K562 (cell line): ENCODE results near the gene SNX10. TPM values are rescaled to one million over a fixed set of nuclear protein-coding genes. Genes with fewer than 3 reads are reported as not detected.

Experiments
- BCL6 ChIP-seq: fragments of 250-450 bp; sonication (Bioruptor Pico); IDR thresholded peaks from 2 replicates; pipeline ENCODE4 v1.4.0; 2020
- BDP1 ChIP-seq: IDR thresholded peaks from 3 replicates; pipeline ENCODE4 v1.6.1; 2011; ENCODE audit not compliant: insufficient read length, insufficient read depth
- FOXM1 ChIP-seq, 2 experiments: fragments of 450-650 bp in 1 of 2; sonication (generic) in 1 of 2; formaldehyde crosslinking in 1 of 2; IDR thresholded peaks; 2 replicates each; pipeline versions ENCODE4 v1.6.1 to v1.9.0; 2017 to 2022; ENCODE audit warnings: low read depth in 2 of 2, mild to moderate bottlenecking in 2 of 2, missing genetic modification reagents in 1 of 2, moderate library complexity in 1 of 2
- HDAC2 ChIP-seq: fragments of 450-650 bp; IDR thresholded peaks from 2 replicates; pipeline ENCODE4 v1.6.1; 2016; ENCODE audit warnings: mild to moderate bottlenecking
- HMGN3 ChIP-seq: IDR thresholded peaks from 2 replicates; pipeline ENCODE4 v1.6.1; 2011; ENCODE audit warnings: borderline replicate concordance, low read depth, mild to moderate bottlenecking, mixed read lengths, low read length; ENCODE audit not compliant: insufficient read length; ENCODE audit errors: extremely low read depth
- MAZ ChIP-seq, 2 experiments: fragments of 450-650 bp in 1 of 2; sonication (generic) in 1 of 2; formaldehyde crosslinking; IDR thresholded peaks in 1 of 2; conservative IDR thresholded peaks in 1 of 2; 2 replicates each; pipeline versions ENCODE4 v1.4.0 to v1.5.0; 2020; ENCODE audit warnings: mild to moderate bottlenecking in 1 of 2, missing genetic modification reagents in 1 of 2
- MED1 ChIP-seq: sonication (generic); formaldehyde crosslinking; IDR thresholded peaks from 2 replicates; pipeline ENCODE4 v1.8.1; 2023; ENCODE audit warnings: missing genetic modification reagents, borderline replicate concordance
- MEF2A ChIP-seq: IDR thresholded peaks from 2 replicates; pipeline ENCODE4 v1.6.1; 2011; ENCODE audit warnings: low read depth, mild to moderate bottlenecking, low read length, moderate library complexity; ENCODE audit not compliant: control insufficient read depth
- NR2C2 ChIP-seq, 2 experiments: fragments of 200-800 bp in 1 of 2; sonication (Bioruptor generic) in 1 of 2; sonication (generic) in 1 of 2; formaldehyde crosslinking in 1 of 2; IDR thresholded peaks; 2 replicates each; pipeline versions ENCODE4 v1.6.1 to v1.8.0; 2016 to 2022; ENCODE audit warnings: mild to moderate bottlenecking in 1 of 2, missing compliant biosample characterization in 1 of 2, missing genetic modification characterization in 1 of 2, missing genetic modification reagents in 1 of 2
- NRF1 ChIP-seq, 2 experiments: fragments of 450-650 bp; IDR thresholded peaks in 1 of 2; conservative IDR thresholded peaks in 1 of 2; 2 replicates each; pipeline ENCODE4 v1.6.1; 2014; ENCODE audit warnings: mild to moderate bottlenecking in 2 of 2
- PHB2 ChIP-seq: fragments of 450-650 bp; IDR thresholded peaks from 2 replicates; pipeline ENCODE4 v1.6.1; 2017; ENCODE audit warnings: low read depth
- PHF21A ChIP-seq: fragments of 450-650 bp; IDR thresholded peaks from 2 replicates; pipeline ENCODE4 v1.6.1; 2017; ENCODE audit warnings: low read depth, borderline replicate concordance
- SIN3B ChIP-seq: fragments of 450-650 bp; IDR thresholded peaks from 2 replicates; pipeline ENCODE4 v1.6.1; 2017; ENCODE audit warnings: low read depth, mild to moderate bottlenecking, moderate library complexity
- SIRT6 ChIP-seq: IDR thresholded peaks from one replicate; pipeline ENCODE4 v1.6.1; 2012; ENCODE audit warnings: low read depth, mild to moderate bottlenecking, control low read depth, inconsistent platforms, low read length, moderate library complexity
- SMARCB1 ChIP-seq: IDR thresholded peaks from 2 replicates; pipeline ENCODE4 v1.6.1; 2011; ENCODE audit warnings: improper control_type of control experiment, low read depth; ENCODE audit not compliant: insufficient read length
- SRSF3 ChIP-seq: fragments of 200-400 bp; formaldehyde crosslinking; IDR thresholded peaks from 2 replicates; pipeline ENCODE4 v1.6.1; 2016; ENCODE audit warnings: mild to moderate bottlenecking, low read length, moderate library complexity; ENCODE audit not compliant: insufficient read depth
- TAF9B ChIP-seq: fragments of 450-650 bp; IDR thresholded peaks from 2 replicates; pipeline ENCODE4 v1.6.1; 2018; ENCODE audit warnings: mild to moderate bottlenecking; ENCODE audit not compliant: partially characterized antibody
- ZBTB1 ChIP-seq: sonication (generic); formaldehyde crosslinking; IDR thresholded peaks from 2 replicates; pipeline ENCODE4 v1.8.1; 2023; ENCODE audit warnings: missing genetic modification reagents, low read depth, mild to moderate bottlenecking, borderline replicate concordance
- ZKSCAN3 ChIP-seq: fragments of 250-450 bp; sonication (Bioruptor Pico); IDR thresholded peaks from 2 replicates; pipeline ENCODE4 v1.4.0; 2020
- ZNF785 ChIP-seq: fragments of 250-450 bp; sonication (Bioruptor Pico); IDR thresholded peaks from 2 replicates; pipeline ENCODE4 v1.4.0; 2020; ENCODE audit warnings: mild to moderate bottlenecking
- polyA plus RNA-seq, 8 experiments: library from polyadenylated mRNA; depleted of rRNA in 4 of 8; stranded (reverse) in 5 of 8; unstranded in 3 of 8; fragments of >200 nt; fragmentation: Nextera tagmentation in 2 of 8; fragmentation: Illumina TruSeq in 1 of 8; extraction: Ambion mirVana in 2 of 8; extraction: Trizol in 1 of 8; gene quantifications; 2 replicates each; pipeline versions ENCODE4 v1.2.1 to v1.2.3, GENCODE V29; 2011 to 2014; ENCODE audit warnings: inconsistent platforms in 1 of 8, missing spikeins in 1 of 8
- total RNA-seq, 7 experiments: library from RNA; depleted of rRNA in 6 of 7; stranded (reverse); fragments of >200 nt in 6 of 7; fragmentation: Illumina TruSeq in 2 of 7; extraction: Trizol in 2 of 7; gene quantifications; 2 replicates each; pipeline versions ENCODE4 v1.2.1 to v1.2.3, GENCODE V29; 2011 to 2021; ENCODE audit warnings: low replicate concordance in 1 of 7
- TF ChIP-seq, protein P1 (sequence below): fragments of 200-800 bp; sonication (Bioruptor generic); IDR thresholded peaks from 2 replicates; pipeline ENCODE4 v1.6.1; 2017; ENCODE audit warnings: missing genetic modification characterization, missing compliant biosample characterization
- TF ChIP-seq, protein P2 (sequence below): sonication (generic); formaldehyde crosslinking; IDR thresholded peaks from 2 replicates; pipeline ENCODE4 v1.8.1; 2023; ENCODE audit warnings: mild to moderate bottlenecking, missing genetic modification reagents
- TF ChIP-seq, protein P3 (sequence below): fragments of 450-650 bp; formaldehyde crosslinking; IDR thresholded peaks from 2 replicates; pipeline ENCODE4 v1.4.0; 2020; ENCODE audit warnings: mild to moderate bottlenecking, mixed read lengths

SNX10 gene
- total and polyA plus RNA-seq, 9 of the 15 experiments (the other 6 are each of a cell fraction or from before 2014, with no cell fraction given), result 6.9 to 16.5 (median 11.5) TPM

DNA sequence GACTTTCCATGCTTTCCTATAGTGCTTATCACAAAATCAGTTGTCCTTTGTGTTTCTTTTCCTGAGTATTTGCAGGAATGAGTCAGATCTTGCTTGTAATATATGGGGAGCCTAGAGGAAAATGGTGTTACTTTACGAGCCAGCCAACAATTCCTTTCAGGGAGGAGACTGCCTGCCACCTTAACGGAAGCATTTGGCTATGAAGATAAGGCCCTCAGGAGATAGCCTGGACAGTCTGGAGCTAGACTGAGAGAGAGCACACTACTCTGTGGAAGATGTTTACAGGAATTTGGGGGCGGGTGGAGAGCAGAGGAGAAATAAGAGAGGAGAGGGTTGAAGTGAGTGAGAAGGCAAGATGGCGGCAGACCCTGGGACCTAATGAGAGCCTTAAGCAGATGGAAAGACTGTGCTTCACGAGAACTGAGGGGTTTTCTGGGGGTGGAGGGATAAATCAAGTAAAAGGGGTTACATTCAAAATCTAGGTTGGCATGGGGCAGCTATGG lies 126.3 kb downstream of the SNX10 start (continued):
- TF ChIP-seq MAZ (CRISPR knock-in tag; conservative IDR thresholded peaks at IDR 0.05 in 1 of 2, IDR thresholded peaks at IDR 0.05 in 1 of 2), result peak; percentile 45 to 75; a peak in 3 of 4 replicates
- no peak for TF ChIP-seq ZKSCAN3 (CRISPR knock-in tag)
- TF ChIP-seq BDP1, result no peak
- no peak for TF ChIP-seq ZNF785 (CRISPR knock-in tag)
- no peak for TF ChIP-seq BCL6 (CRISPR knock-in tag)
- TF ChIP-seq, protein P1, sequence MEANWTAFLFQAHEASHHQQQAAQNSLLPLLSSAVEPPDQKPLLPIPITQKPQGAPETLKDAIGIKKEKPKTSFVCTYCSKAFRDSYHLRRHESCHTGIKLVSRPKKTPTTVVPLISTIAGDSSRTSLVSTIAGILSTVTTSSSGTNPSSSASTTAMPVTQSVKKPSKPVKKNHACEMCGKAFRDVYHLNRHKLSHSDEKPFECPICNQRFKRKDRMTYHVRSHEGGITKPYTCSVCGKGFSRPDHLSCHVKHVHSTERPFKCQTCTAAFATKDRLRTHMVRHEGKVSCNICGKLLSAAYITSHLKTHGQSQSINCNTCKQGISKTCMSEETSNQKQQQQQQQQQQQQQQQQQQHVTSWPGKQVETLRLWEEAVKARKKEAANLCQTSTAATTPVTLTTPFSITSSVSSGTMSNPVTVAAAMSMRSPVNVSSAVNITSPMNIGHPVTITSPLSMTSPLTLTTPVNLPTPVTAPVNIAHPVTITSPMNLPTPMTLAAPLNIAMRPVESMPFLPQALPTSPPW (CRISPR knock-in tag), result peak; percentile 46; the same call in 1 of the 2 replicates
- no peak for TF ChIP-seq HMGN3
- no peak for TF ChIP-seq SIRT6
- peak; percentile 74 for TF ChIP-seq TAF9B
- no peak for TF ChIP-seq MED1 (CRISPR knock-in tag)
- TF ChIP-seq MEF2A, result no peak
- TF ChIP-seq SRSF3, result no peak
- TF ChIP-seq, protein P2, sequence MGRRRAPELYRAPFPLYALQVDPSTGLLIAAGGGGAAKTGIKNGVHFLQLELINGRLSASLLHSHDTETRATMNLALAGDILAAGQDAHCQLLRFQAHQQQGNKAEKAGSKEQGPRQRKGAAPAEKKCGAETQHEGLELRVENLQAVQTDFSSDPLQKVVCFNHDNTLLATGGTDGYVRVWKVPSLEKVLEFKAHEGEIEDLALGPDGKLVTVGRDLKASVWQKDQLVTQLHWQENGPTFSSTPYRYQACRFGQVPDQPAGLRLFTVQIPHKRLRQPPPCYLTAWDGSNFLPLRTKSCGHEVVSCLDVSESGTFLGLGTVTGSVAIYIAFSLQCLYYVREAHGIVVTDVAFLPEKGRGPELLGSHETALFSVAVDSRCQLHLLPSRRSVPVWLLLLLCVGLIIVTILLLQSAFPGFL (CRISPR knock-in tag), result no peak
- no peak for TF ChIP-seq NR2C2 (CRISPR knock-in tag; IDR thresholded peaks at IDR 0.05)
- TF ChIP-seq NR2C2 (tag; IDR thresholded peaks at IDR 0.05), result no peak; the same call in 1 of the 2 replicates
- no peak for TF ChIP-seq SIN3B
- TF ChIP-seq, protein P3, sequence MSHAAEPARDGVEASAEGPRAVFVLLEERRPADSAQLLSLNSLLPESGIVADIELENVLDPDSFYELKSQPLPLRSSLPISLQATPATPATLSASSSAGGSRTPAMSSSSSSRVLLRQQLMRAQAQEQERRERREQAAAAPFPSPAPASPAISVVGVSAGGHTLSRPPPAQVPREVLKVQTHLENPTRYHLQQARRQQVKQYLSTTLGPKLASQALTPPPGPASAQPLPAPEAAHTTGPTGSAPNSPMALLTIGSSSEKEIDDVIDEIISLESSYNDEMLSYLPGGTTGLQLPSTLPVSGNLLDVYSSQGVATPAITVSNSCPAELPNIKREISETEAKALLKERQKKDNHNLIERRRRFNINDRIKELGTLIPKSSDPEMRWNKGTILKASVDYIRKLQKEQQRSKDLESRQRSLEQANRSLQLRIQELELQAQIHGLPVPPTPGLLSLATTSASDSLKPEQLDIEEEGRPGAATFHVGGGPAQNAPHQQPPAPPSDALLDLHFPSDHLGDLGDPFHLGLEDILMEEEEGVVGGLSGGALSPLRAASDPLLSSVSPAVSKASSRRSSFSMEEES, result no peak
- TF ChIP-seq FOXM1 (IDR thresholded peaks at IDR 0.05; ENCODE audit: low read depth), result peak; percentile 73
- no peak for TF ChIP-seq FOXM1 (CRISPR knock-in tag; IDR thresholded peaks at IDR 0.05; ENCODE audit: low read depth)
- TF ChIP-seq NRF1 (conservative IDR thresholded peaks at IDR 0.05 in 1 of 2, IDR thresholded peaks at IDR 0.05 in 1 of 2), result no peak
- no peak for TF ChIP-seq ZBTB1
- no peak for TF ChIP-seq PHF21A
- TF ChIP-seq PHB2, result no peak
- TF ChIP-seq SMARCB1, result no peak
- 0 out of 2 replicates have a peak, but pooled peaks have one; percentile 40 for TF ChIP-seq HDAC2
